CD4-positive, alpha-beta T cell treated with Interferon alpha-2 for 1 hour (primary cell): ENCODE results near the gene PDSS1.
"Not testable (repeated sequence)": the region's sequence is repeated elsewhere in the genome, so short reads cannot be mapped to it uniquely, and the experiment has no call there.

Experiments
- DNase-seq, 2 donors: peaks; one replicate each; pipeline ENCODE4 v3.0.0-alpha.2; 2020 to 2022

The PDSS1 gene

GRCh38 chr10:26697163-26697921, at the start of gene PDSS1:
Gene PDSS1 (plus strand): TSS chr10:26697701. CDS start chr10:26697712, 11 bp downstream.
- peak; percentile 72 to 79 for DNase-seq

- not testable (repeated sequence) for DNase-seq
Measured at GRCh38 chr10:26648245-26648636, 49.3 kb upstream of the PDSS1 start.

- no peak for DNase-seq
Measured at GRCh38 chr10:26650406-26650805, 47.1 kb upstream of the PDSS1 start.

- DNase-seq: not testable (repeated sequence)
Measured at GRCh38 chr10:26651476-26651875, 46.0 kb upstream of the PDSS1 start.

- no peak for DNase-seq
Measured at GRCh38 chr10:26653004-26653403, 44.5 kb upstream of the PDSS1 start.

- no peak for DNase-seq
Measured at GRCh38 chr10:26655746-26656145, 41.8 kb upstream of the PDSS1 start.

- no peak for DNase-seq
Measured at GRCh38 chr10:26662864-26663263, 34.6 kb upstream of the PDSS1 start.

GRCh38 chr10:26665080-26666048, 32.1 kb upstream of the PDSS1 start:
- no peak for DNase-seq

GRCh38 chr10:26675873-26676257, 21.6 kb upstream of the PDSS1 start:
- DNase-seq: no peak

- DNase-seq: no peak
Measured at GRCh38 chr10:26679588-26679987, 17.9 kb upstream of the PDSS1 start.

- no peak for DNase-seq
Measured at GRCh38 chr10:26681076-26681475, 16.4 kb upstream of the PDSS1 start.

GRCh38 chr10:26681971-26682370, 15.5 kb upstream of the PDSS1 start:
- DNase-seq: peak in 1 of 2 donors; percentile 33

GRCh38 chr10:26682931-26683330, 14.6 kb upstream of the PDSS1 start:
- peak; percentile 13 to 34 for DNase-seq

GRCh38 chr10:26684667-26685264, 12.7 kb upstream of the PDSS1 start:
- peak in 1 of 2 donors; percentile 68 for DNase-seq

- DNase-seq: no peak
Measured at GRCh38 chr10:26685441-26685840, 12.1 kb upstream of the PDSS1 start.

- peak in 1 of 2 donors; percentile 14 for DNase-seq
Measured at GRCh38 chr10:26689399-26689798, 8.1 kb upstream of the PDSS1 start.

- DNase-seq: no peak
Measured at GRCh38 chr10:26690731-26691475, 6.6 kb upstream of the PDSS1 start.

- not testable (repeated sequence) for DNase-seq
Measured at GRCh38 chr10:26694536-26694935, 3.0 kb upstream of the PDSS1 start.

GRCh38 chr10:26696786-26697162, 727 bp upstream of the PDSS1 start:
- DNase-seq: no peak

- no peak for DNase-seq
Measured at GRCh38 chr10:26697922-26698608, 564 bp downstream of the PDSS1 start.

GRCh38 chr10:26698909-26699308, 1.4 kb downstream of the PDSS1 start:
- DNase-seq: no peak

GRCh38 chr10:26699631-26700030, 2.1 kb downstream of the PDSS1 start:
- no peak for DNase-seq
